Measurements from ENCODE around the gene KY.

GRCh38 chr3:134666885-134667284 lies 16.1 kb upstream of the KY start:
- TF ChIP-seq EZH2 (IDR thresholded peaks at IDR 0.05; ENCODE audit: low read length, missing control alignments) (no peak), CTCF (conservative IDR thresholded peaks at IDR 0.05 in 1 of 2, IDR thresholded peaks at IDR 0.05 in 1 of 2; ENCODE audit: low read depth in 1 of 2, low read length in 2 of 2) (no peak)

All from fibroblast of lung (primary cell).